Activated naive CD4-positive, alpha-beta T cell treated with anti-CD3 and anti-CD28 coated beads for 36 hours (primary cell): Measurements from ENCODE around the gene PLRG1. TPM values are rescaled to one million over a fixed set of nuclear protein-coding genes. Genes with fewer than 3 reads are reported as not detected.
A peak's percentile ranks its signal among the peaks of the same experiment; 100 is the strongest.

ENCODE experiments used
- CTCF ChIA-PET: fragments of 350-600 bp; sonication (Branson Sonifier 250); formaldehyde crosslinking; loops from one replicate; lab custom pipeline; 2021; ENCODE audit warnings: antibody characterized with exemption; lab: Charles Lee
- DNase-seq: peaks from one replicate; pipeline ENCODE4 v3.0.0-alpha.2; 2020
- H3K27ac Mint-ChIP-seq: one replicate; pipeline ENCODE4 v1.8.0; 2021; ENCODE audit warnings: mild to moderate bottlenecking, mixed read lengths
- H3K27me3 Mint-ChIP-seq: one replicate; pipeline ENCODE4 v1.8.0; 2021; ENCODE audit warnings: low read depth, mixed read lengths
- H3K36me3 Mint-ChIP-seq: one replicate; pipeline ENCODE4 v1.8.0; 2021; ENCODE audit warnings: low read depth, mixed read lengths
- H3K4me1 Mint-ChIP-seq: one replicate; pipeline ENCODE4 v1.8.0; 2021; ENCODE audit warnings: low read depth, mixed read lengths
- H3K4me3 Mint-ChIP-seq: one replicate; pipeline ENCODE4 v1.8.0; 2021; ENCODE audit warnings: mild to moderate bottlenecking, moderate library complexity, mixed read lengths
- H3K9me3 Mint-ChIP-seq: one replicate; pipeline ENCODE4 v1.8.0; 2021; ENCODE audit warnings: mixed read lengths
- intact Hi-C: fragments of 100-400 bp; cut with micrococcal nuclease; formaldehyde crosslinking; loops from one replicate; pipeline ENCODE4 v1.15.1; 2023
- total RNA-seq, 2 experiments: library from RNA; stranded (reverse); gene quantifications; one replicate each; pipeline ENCODE4 v1.2.3, GENCODE V29; 2021

The PLRG1 gene
- total RNA-seq, 2 experiments from 2014 or later, result 113 to 116 TPM

DNA sequence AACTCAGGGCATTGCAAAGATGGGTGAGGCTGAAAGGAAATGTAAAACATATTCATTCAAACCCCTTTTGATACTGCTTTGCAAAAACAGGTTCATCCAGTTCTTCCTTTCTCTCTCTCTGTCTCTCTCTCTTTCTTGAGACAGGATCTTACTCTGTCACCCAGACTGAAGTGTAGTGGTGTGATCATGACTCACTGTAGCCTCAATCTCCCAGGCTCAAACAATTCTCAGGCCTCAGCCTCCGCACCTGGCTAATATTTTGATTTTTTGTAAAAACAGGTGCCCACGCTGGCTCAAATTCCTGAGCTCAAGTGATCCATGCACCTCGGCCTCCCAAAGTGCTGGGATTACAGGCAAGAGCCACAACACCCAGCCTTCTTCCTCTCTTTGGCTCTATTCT lies 43.0 kb downstream of the PLRG1 start:
- CTCF ChIA-PET, result interaction anchor here (0.6 to 1.6 kb wide), 5 partner anchors 10 to 722 kb away, joined by 3 to 6 read pairs (median 3); partner anchors contain the start of gene PLRG1
- no peaks in the 10 kb centered on the region for H3K36me3 Mint-ChIP-seq
- no peak overlapping the region for H3K4me3 Mint-ChIP-seq
- peaks cover 35% of the 10 kb centered on the region for H3K27me3 Mint-ChIP-seq
- no peaks in the 10 kb centered on the region for H3K9me3 Mint-ChIP-seq
- no peaks in the 10 kb centered on the region for H3K4me1 Mint-ChIP-seq
- intact Hi-C loops, result loop anchor here (2.0 kb wide), 2 partner anchors 90 to 720 kb away; no protein-coding TSS in a partner anchor
- H3K27ac Mint-ChIP-seq, result no peak overlapping the region
- DNase-seq, result no peak

DNA sequence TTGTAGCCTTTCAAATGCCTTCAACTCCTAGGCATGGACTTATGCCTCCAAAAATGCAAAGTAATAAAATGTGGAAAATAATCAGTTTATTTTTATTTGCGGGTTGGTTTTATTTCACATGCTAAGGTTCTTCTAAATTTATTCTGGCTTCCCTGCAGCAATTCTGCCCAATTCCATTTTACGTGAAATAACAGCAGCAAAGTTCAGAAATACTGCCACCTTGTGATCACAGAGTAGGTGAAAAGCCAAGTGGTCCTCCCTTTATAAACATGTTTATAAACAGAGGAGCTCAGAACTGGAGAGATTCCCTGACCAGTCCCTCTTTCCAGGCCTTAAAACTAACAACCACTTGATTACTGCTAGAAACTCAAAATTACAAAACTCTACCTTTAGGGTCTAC lies 43.9 kb downstream of the PLRG1 start:
- no peak for DNase-seq
- no peaks in the 10 kb centered on the region for H3K4me1 Mint-ChIP-seq
- no peak overlapping the region for H3K27ac Mint-ChIP-seq
- no peaks in the 10 kb centered on the region for H3K9me3 Mint-ChIP-seq
- H3K36me3 Mint-ChIP-seq, result no peaks in the 10 kb centered on the region
- peaks cover 31% of the 10 kb centered on the region for H3K27me3 Mint-ChIP-seq
- no peak overlapping the region for H3K4me3 Mint-ChIP-seq
- intact Hi-C loops, result loop anchor here (1.0 to 2.0 kb wide), 3 partner anchors 89 to 719 kb away; no protein-coding TSS in a partner anchor
- CTCF ChIA-PET, result interaction anchor here (0.6 to 1.2 kb wide), 4 partner anchors 9 to 721 kb away, joined by 3 to 4 read pairs (median 3); no protein-coding TSS in a partner anchor

DNA sequence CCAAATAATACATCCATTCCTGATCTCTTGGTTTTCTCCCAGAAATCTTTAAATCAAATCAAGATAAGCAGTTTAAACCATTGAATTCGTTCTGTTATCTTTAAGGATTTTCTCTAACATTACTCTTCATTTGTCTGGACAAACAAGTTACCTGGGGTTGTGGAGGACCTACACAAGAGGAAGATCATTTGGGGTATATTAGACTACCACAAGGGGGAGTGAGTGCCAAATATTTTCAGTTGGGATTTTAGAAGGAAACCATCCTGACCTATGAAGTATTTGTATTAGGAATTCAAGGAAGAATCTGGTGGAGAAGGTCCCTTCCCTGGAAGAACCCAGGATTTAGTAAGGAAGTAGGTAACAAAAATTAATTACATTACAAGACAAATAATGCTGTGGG lies 46.6 kb downstream of the PLRG1 start:
- H3K9me3 Mint-ChIP-seq, result no peaks in the 10 kb centered on the region
- no peak overlapping the region for H3K4me3 Mint-ChIP-seq
- intact Hi-C loops, result no loop called here
- no peak overlapping the region for H3K27ac Mint-ChIP-seq
- no peaks in the 10 kb centered on the region for H3K4me1 Mint-ChIP-seq
- no peak for DNase-seq
- H3K27me3 Mint-ChIP-seq, result peaks cover 37% of the 10 kb centered on the region
- H3K36me3 Mint-ChIP-seq, result no peaks in the 10 kb centered on the region
- CTCF ChIA-PET, result interaction anchor here (1.3 kb wide), 1 partner anchor 13 kb away, joined by 7 read pairs; no protein-coding TSS in a partner anchor

DNA sequence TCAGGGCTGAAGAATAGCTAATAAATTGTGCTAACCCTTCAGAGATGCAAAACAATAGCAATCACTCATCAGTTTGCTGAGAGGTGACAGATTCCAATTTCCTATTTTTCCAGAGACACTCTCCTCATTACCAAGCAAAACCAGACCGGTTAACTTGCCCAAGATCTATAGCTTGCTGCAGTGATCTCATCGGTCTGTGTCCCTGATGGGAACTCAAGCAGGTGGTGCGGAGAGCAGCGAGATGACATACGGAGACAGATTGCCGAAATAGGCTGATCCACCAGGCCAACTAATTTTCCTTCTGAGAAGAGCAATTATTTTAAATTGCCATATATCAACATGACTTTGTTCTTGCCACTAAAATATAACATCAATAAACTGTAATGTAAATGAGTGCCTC lies 48.1 kb downstream of the PLRG1 start:
- intact Hi-C loops, result no loop called here
- no peak for DNase-seq
- Mint-ChIP-seq H3K4me1 (no peaks in the 10 kb centered on the region), H3K36me3 (no peaks in the 10 kb centered on the region), H3K9me3 (no peaks in the 10 kb centered on the region), H3K27me3 (peaks cover 39% of the 10 kb centered on the region), H3K27ac (no peak overlapping the region), H3K4me3 (no peak overlapping the region)
- CTCF ChIA-PET, result interaction anchor here (0.5 to 1.7 kb wide), 2 partner anchors 27 to 35 kb away, joined by 3 read pairs; no protein-coding TSS in a partner anchor

DNA sequence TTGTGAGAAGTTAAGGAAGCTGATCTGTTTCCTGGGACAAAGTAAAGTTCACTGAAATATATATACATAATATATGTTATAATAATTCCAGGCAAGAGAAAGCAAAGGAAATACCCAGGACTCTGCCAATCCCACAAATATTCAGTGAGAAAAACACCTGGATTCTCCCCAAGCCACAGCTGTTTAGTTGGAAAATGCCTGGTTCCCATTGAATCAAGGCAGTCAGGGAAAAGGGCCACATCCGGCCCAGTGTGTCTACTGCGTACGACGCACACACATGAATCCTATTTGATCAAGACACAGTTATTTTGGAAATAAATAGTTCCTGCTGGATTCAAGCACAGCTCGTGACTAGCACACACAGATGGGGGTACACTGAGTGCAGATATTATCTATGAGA lies 52.3 kb downstream of the PLRG1 start:
- intact Hi-C loops, result loop anchor here (10.0 kb wide), 1 partner anchor 247 kb away; the partner anchor contains the start of gene LRAT
- Mint-ChIP-seq H3K4me3 (no peak overlapping the region), H3K4me1 (no peaks in the 10 kb centered on the region), H3K9me3 (no peaks in the 10 kb centered on the region), H3K36me3 (no peaks in the 10 kb centered on the region), H3K27ac (no peak overlapping the region), H3K27me3 (peaks cover 38% of the 10 kb centered on the region)
- CTCF ChIA-PET, result no interaction called here
- DNase-seq, result no peak

DNA sequence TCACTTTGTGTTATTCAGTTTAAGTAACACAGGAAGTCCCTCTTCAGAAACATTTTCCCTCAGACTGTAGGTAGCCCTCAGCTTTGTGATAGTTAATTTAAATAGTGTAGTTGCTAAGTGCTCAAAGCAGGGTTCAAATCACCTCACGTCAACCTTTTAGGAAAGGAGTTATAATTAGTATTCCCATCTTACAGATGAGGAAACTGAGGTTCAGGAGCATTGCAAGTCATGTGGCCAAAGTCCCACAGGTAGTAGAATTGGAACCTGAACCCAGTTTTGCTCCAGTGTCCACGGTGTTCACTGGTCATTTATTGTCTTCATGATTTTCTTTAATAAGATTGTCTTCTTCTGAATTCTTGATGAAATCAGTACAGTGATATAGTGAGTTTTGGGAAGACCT lies 54.3 kb downstream of the PLRG1 start:
- Mint-ChIP-seq H3K27me3 (peaks cover 55% of the 10 kb centered on the region), H3K27ac (no peak overlapping the region), H3K9me3 (no peaks in the 10 kb centered on the region), H3K4me1 (peaks cover 12% of the 10 kb centered on the region), H3K36me3 (no peaks in the 10 kb centered on the region), H3K4me3 (no peak overlapping the region)
- no peak for DNase-seq
- CTCF ChIA-PET, result no interaction called here
- intact Hi-C loops, result loop anchor here (10.0 kb wide), 1 partner anchor 249 kb away; the partner anchor contains the start of gene LRAT

DNA sequence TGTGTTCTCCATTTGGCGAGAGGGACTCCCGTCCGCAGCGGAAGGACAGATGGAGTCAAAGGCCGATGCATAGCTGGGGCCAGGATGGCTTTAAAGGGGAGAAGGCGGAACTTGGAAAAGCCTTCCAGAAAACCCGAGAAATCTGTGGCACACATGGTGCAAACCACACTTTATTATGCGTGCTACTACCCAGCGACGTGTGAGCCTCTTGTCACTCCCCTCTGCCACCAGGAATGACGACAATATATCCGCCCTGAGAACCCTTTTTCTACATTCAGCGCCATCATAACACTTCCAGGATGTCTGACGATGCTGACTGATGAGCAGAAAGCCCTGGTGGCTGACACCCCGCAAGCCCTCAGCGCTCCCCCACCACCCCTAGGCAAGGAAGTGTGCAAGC lies 57.9 kb downstream of the PLRG1 start:
- intact Hi-C loops, result loop anchor here (5.0 to 10.0 kb wide), 3 partner anchors 160 to 325 kb away; partner anchors contain the start of gene LRAT
- CTCF ChIA-PET, result no interaction called here

DNA sequence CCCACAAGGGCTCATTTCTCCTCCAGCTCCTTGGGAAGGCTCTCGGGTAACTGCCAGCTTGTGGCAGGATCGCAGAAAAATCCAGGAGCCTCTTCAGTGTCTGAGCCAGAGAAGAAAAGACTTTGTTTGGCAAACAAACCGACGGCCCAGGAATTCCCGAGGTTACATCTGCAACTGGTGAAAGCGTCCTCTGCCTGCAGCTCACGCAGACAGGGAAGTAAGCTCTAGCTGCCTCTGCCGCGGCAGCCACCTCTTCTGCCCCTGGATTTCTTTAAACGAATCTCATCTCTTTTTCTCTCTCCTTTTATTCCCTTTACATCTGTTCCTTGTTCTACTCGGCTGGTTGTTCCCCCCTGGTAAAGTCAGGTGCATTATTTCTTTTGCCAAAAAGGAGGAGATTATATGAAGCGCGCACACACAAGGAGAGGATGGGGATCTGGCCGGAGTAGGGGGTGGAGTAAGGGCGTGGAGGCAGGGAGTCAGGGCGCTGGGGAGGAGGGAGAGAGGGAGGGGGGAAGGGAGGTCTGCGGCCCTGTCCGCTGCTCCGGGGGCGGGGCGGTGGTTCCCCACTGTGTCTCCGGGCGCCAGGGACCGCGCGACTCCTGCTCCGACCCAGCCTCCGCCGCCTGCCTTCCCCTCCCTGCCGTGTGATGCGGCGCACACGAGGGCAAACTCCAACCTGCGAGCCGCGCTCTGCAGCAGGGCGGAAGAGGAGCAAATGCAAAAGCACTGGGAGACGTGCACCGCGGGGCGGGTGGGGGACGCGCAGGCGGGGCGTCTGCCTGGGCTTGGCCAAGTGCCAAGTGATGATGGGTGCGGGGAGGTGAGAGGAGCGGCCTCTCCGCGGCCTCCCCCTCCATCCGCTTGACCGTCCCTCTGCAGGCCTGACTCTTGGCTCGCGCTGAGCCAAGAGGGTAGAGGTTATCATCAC lies 58.6 kb downstream of the PLRG1 start, which contains the start of gene DCHS2:
DCHS2 (minus strand) TSS at position 459 of the 931 bp plus-strand sequence; CDS start at position 15, 444 bp downstream.
- peaks cover 66% of the 10 kb centered on the region for H3K27me3 Mint-ChIP-seq
- H3K27ac Mint-ChIP-seq, result no peak within 1 kb of the TSS
- H3K4me1 Mint-ChIP-seq, result peaks cover 16% of the 10 kb centered on the region
- H3K4me3 Mint-ChIP-seq, result peak within 1 kb of the TSS; percentile 66
- H3K9me3 Mint-ChIP-seq, result no peaks in the 10 kb centered on the region
- intact Hi-C loops, result loop anchor here (5.0 to 10.0 kb wide), 3 partner anchors 159 to 324 kb away; partner anchors contain the start of gene LRAT
- no peaks in the 10 kb centered on the region for H3K36me3 Mint-ChIP-seq
- CTCF ChIA-PET, result interaction anchor here (0.6 to 0.9 kb wide), 2 partner anchors 14 to 1147 kb away, joined by 3 to 4 read pairs; partner anchors contain the start of gene MND1
- DNase-seq, result peak; percentile 45

More for the DNA sequence above, 57.9 kb downstream of the PLRG1 start:
- no peak overlapping the region for H3K27ac Mint-ChIP-seq
- H3K4me3 Mint-ChIP-seq, result peak overlapping the region; percentile 20
- peaks cover 16% of the 10 kb centered on the region for H3K4me1 Mint-ChIP-seq
- DNase-seq, result peak; percentile 21
- peaks cover 64% of the 10 kb centered on the region for H3K27me3 Mint-ChIP-seq
- no peaks in the 10 kb centered on the region for H3K36me3 Mint-ChIP-seq
- no peaks in the 10 kb centered on the region for H3K9me3 Mint-ChIP-seq

DNA sequence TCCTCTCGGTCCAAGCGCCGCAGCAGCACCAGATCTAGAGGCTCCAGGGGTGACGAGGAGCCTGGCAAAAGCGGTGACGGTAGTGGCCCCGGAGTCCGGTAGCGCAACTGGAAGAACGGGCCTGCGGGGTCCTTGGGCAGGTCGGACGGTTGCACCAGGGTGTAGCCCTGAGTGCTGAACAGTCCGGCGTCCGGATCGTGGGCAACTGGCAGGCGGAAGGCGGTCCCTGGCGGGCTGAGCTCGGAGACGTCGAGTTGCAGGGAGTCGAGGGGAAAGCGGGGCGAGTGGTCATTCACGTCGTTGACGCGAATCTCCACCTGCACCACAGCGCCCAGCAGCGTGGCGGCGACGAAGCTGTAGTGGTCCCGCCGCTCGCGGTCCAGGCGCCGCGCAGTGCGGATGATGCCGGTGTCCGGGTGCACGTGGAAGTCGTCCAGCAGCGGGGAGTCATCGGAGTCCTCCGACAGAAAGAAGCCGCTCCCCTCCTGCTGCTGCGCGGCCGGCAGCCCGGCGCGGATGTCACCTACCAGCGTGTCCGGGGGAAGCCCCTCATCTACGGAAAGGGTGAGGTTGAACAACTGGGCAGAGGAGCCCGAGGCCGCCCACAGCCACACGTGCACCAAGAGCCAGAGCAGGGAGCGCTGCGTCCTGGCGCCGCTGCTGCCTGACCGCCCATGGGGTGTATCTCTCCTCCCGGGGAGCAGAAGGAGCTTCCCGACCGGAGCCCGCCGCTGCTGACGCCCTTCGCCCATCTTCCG lies 59.4 kb downstream of the PLRG1 start:
- Mint-ChIP-seq H3K4me1 (peaks cover 16% of the 10 kb centered on the region), H3K27ac (no peak overlapping the region), H3K4me3 (peak overlapping the region; percentile 66), H3K36me3 (no peaks in the 10 kb centered on the region), H3K27me3 (peaks cover 62% of the 10 kb centered on the region), H3K9me3 (no peaks in the 10 kb centered on the region)
- DNase-seq, result peak; percentile 40
- CTCF ChIA-PET, result interaction anchor here (0.8 to 0.9 kb wide), 2 partner anchors 14 to 25 kb away, joined by 3 read pairs; no protein-coding TSS in a partner anchor
- intact Hi-C loops, result loop anchor here (5.0 to 10.0 kb wide), 3 partner anchors 158 to 323 kb away; partner anchors contain the start of gene LRAT

DNA sequence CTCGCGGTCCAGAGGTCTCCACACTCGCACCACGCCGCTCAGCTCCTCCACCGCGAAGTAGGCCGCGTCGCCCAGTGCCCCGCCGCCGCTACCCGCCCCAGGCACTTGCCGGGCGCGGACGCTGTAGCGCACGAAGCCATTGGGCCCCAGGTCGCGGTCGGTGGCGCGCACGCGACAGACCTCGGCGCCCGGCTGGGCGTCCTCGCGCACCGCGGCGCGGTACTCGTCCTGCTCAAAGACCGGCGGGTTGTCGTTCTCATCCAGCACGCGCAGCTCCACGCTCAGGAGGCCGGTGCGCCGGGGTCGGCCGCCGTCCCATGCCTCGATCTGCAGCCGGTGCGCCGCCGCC lies 60.0 kb downstream of the PLRG1 start:
- intact Hi-C loops, result loop anchor here (5.0 to 10.0 kb wide), 3 partner anchors 158 to 323 kb away; partner anchors contain the start of gene LRAT
- peaks cover 16% of the 10 kb centered on the region for H3K4me1 Mint-ChIP-seq
- H3K9me3 Mint-ChIP-seq, result no peaks in the 10 kb centered on the region
- no peaks in the 10 kb centered on the region for H3K36me3 Mint-ChIP-seq
- DNase-seq, result no peak
- peak overlapping the region; percentile 66 for H3K4me3 Mint-ChIP-seq
- no peak overlapping the region for H3K27ac Mint-ChIP-seq
- peaks cover 59% of the 10 kb centered on the region for H3K27me3 Mint-ChIP-seq
- CTCF ChIA-PET, result interaction anchor here (0.8 kb wide), 1 partner anchor 25 kb away, joined by 3 read pairs; no protein-coding TSS in a partner anchor

DNA sequence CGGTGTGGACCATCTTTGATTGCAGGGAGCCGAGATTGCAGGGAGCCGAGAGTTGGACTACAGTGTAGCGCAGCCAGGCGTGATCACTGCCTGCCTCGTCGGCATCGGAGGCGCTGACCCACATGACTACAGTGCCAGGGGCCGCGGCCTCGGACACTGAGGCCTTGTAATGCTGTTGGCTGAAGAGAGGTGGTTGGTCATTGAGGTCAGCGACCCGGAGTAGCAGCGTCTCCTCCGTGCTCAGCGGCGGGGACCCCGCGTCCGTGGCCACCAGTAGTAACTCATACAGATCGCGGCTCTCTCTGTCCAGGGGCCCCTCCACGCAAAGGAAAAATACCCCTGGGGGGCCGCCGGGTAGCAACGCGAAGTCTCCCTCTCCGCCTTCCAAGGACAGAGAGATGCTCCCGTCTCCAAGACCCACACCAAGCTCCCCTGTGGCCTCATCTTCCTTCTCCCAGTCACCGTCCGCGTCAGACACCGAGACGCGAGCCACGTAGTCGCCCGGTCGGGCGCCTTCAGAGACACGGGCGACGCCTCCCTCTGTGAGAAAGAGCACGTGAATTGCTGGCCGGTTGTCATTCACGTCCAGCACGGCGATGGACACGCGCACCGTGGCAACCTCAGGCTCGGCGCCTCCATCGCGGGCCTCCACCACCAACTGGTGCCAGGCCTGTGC lies 60.5 kb downstream of the PLRG1 start:
- H3K9me3 Mint-ChIP-seq, result no peaks in the 10 kb centered on the region
- DNase-seq, result no peak
- peaks cover 16% of the 10 kb centered on the region for H3K4me1 Mint-ChIP-seq
- no peaks in the 10 kb centered on the region for H3K36me3 Mint-ChIP-seq
- no peak overlapping the region for H3K27ac Mint-ChIP-seq
- CTCF ChIA-PET, result interaction anchor here (0.8 kb wide), 1 partner anchor 24 kb away, joined by 3 read pairs; no protein-coding TSS in a partner anchor
- peaks cover 58% of the 10 kb centered on the region for H3K27me3 Mint-ChIP-seq
- no peak overlapping the region for H3K4me3 Mint-ChIP-seq
- intact Hi-C loops, result loop anchor here (5.0 to 10.0 kb wide), 3 partner anchors 157 to 322 kb away; partner anchors contain the start of gene LRAT
